IMR-90 (cell line): ENCODE measurements around the gene CDC42BPG.

ENCODE experiments used
- BHLHE40 ChIP-seq: fragments of 150-350 bp; IDR thresholded peaks from 2 replicates; pipeline ENCODE4 v1.6.1; 2016; ENCODE audit warnings: mild to moderate bottlenecking, low read depth, low read length
- CTCF ChIP-seq: conservative IDR thresholded peaks from 2 replicates; pipeline ENCODE4 v1.5.1; 2012; ENCODE audit warnings: mild to moderate bottlenecking, low read depth, low read length, improper control_type of control experiment
- ELK1 ChIP-seq: fragments of 150-350 bp; IDR thresholded peaks from 2 replicates; pipeline ENCODE4 v1.6.1; 2016; ENCODE audit warnings: low read depth, mild to moderate bottlenecking, low read length, moderate library complexity, borderline replicate concordance
- FOS ChIP-seq: fragments of 150-350 bp; IDR thresholded peaks from 2 replicates; pipeline ENCODE4 v1.6.1; 2016; ENCODE audit warnings: low read depth, low read length
- POLR2A ChIP-seq: IDR thresholded peaks from 2 replicates; pipeline ENCODE4 v1.6.1; 2012; ENCODE audit warnings: mild to moderate bottlenecking, low read depth, low read length
- RAD21 ChIP-seq: IDR thresholded peaks from 2 replicates; pipeline ENCODE4 v1.6.1; 2012; ENCODE audit warnings: low read length, improper control_type of control experiment
- RFX5 ChIP-seq: IDR thresholded peaks from 2 replicates; pipeline ENCODE4 v1.8.0; 2012; ENCODE audit warnings: low read depth, mild to moderate bottlenecking, low read length, moderate library complexity
- SMC3 ChIP-seq: fragments of 150-350 bp; IDR thresholded peaks from 2 replicates; pipeline ENCODE4 v1.6.1; 2016; ENCODE audit warnings: low read depth, mild to moderate bottlenecking, antibody characterized with exemption, low read length, moderate library complexity
- USF2 ChIP-seq: fragments of 150-350 bp; IDR thresholded peaks from 2 replicates; pipeline ENCODE4 v1.6.1; 2017; ENCODE audit warnings: mild to moderate bottlenecking, antibody characterized with exemption, low read length, low read depth

GRCh38 chr11:64843686-64844329 lies 645 bp downstream of the CDC42BPG start:
- TF ChIP-seq CTCF (no peak), RAD21 (no peak), ELK1 (no peak), USF2 (no peak), SMC3 (no peak), BHLHE40 (no peak), POLR2A (no peak), FOS (no peak), RFX5 (no peak)
